Fibroblast of lung (primary cell): ENCODE data around the gene LOXL4. TPM values are rescaled to one million over a fixed set of nuclear protein-coding genes. Genes with fewer than 3 reads are reported as not detected.

ENCODE experiments used
- DNase-seq, 2 donors: peaks; one replicate each; pipeline versions ENCODE4 v3.0.0 to v3.0.0-alpha.2; 2010; ENCODE audit warnings: low read depth in 2 of 2
- H2AFZ ChIP-seq: 2 replicates; pipeline ENCODE4 v1.5.1; 2012; ENCODE audit warnings: low read length, control low read depth, inconsistent platforms
- H3K27ac ChIP-seq: 2 replicates; pipeline ENCODE4 v1.5.1; 2011; ENCODE audit warnings: low read length, control low read depth; ENCODE audit not compliant: insufficient read depth
- H3K27me3 ChIP-seq: 2 replicates; pipeline ENCODE4 v1.5.1; 2011; ENCODE audit warnings: mild to moderate bottlenecking, low read length; ENCODE audit not compliant: control insufficient read depth, insufficient read depth
- H3K36me3 ChIP-seq: 2 replicates; pipeline ENCODE4 v1.5.1; 2011; ENCODE audit warnings: low read length; ENCODE audit not compliant: control insufficient read depth, insufficient read depth
- H3K4me1 ChIP-seq: 2 replicates; pipeline ENCODE4 v1.5.1; 2011; ENCODE audit warnings: low read length; ENCODE audit not compliant: control insufficient read depth, insufficient read depth; ENCODE audit errors: extremely low read depth
- H3K4me2 ChIP-seq: 2 replicates; pipeline ENCODE4 v1.5.1; 2011; ENCODE audit warnings: low read length, control low read depth; ENCODE audit not compliant: insufficient read depth; ENCODE audit errors: extremely low read depth
- H3K4me3 ChIP-seq, 4 experiments: fragments of 200-600 bp in 1 of 4; sonication (generic) in 1 of 4; replicated peaks in 1 of 4; 2 replicates each; pipeline ENCODE4 v1.5.1; 2011 to 2016; ENCODE audit warnings: low read length in 4 of 4, low read depth in 3 of 4, mild to moderate bottlenecking in 3 of 4, control low read depth in 2 of 4, inconsistent platforms in 1 of 4, mixed read lengths in 1 of 4; ENCODE audit not compliant: insufficient read depth in 1 of 4; ENCODE audit errors: control extremely low read depth in 1 of 4
- H3K79me2 ChIP-seq: 2 replicates; pipeline ENCODE4 v1.5.1; 2012; ENCODE audit warnings: mild to moderate bottlenecking, low read length, inconsistent platforms; ENCODE audit not compliant: control insufficient read depth, insufficient read depth
- H3K9ac ChIP-seq: 2 replicates; pipeline ENCODE4 v1.5.1; 2011; ENCODE audit warnings: mild to moderate bottlenecking, low read length, control low read depth; ENCODE audit not compliant: insufficient read depth
- H3K9me3 ChIP-seq: 2 replicates; pipeline ENCODE4 v1.5.1; 2012; ENCODE audit warnings: low read depth, low read length; ENCODE audit not compliant: control insufficient read depth, insufficient read depth
- H4K20me1 ChIP-seq: 2 replicates; pipeline ENCODE4 v1.5.1; 2011; ENCODE audit warnings: low read length; ENCODE audit not compliant: control insufficient read depth, insufficient read depth; ENCODE audit errors: extremely low read depth
- CTCF ChIP-seq, 2 donors: IDR thresholded peaks in 1 of 2; conservative IDR thresholded peaks in 1 of 2; 1 replicate in 1 of 2; 2 replicates in 1 of 2; pipeline ENCODE4 v1.5.1; 2011 to 2012; ENCODE audit warnings: low read length in 2 of 2, control low read depth in 1 of 2, inconsistent platforms in 1 of 2, low read depth in 1 of 2, mild to moderate bottlenecking in 1 of 2
- EZH2 ChIP-seq: IDR thresholded peaks from 2 replicates; pipeline ENCODE4 v1.5.1; 2012; ENCODE audit warnings: low read length, control low read depth, mild to moderate bottlenecking; ENCODE audit errors: missing control alignments
- polyA plus RNA-seq, 2 donors: library from polyadenylated mRNA; depleted of rRNA in 1 of 2; stranded (reverse) in 1 of 2; unstranded in 1 of 2; fragments of >200 nt; gene quantifications; 2 replicates each; pipeline ENCODE4 v1.2.1, GENCODE V29; 2011 to 2012; ENCODE audit warnings: missing spikeins in 1 of 2
- total RNA-seq: library from RNA; depleted of rRNA; stranded (reverse); fragments of >200 nt; gene quantifications from 2 replicates; pipeline ENCODE4 v1.2.1, GENCODE V29; 2014

LOXL4 gene
- total and polyA plus RNA-seq, 2 donors (not counting 1 experiment from before 2014, with no cell fraction given): 73.0 to 75.1 TPM

GRCh38 chr10:98276311-98276710 lies 8.3 kb upstream of the LOXL4 start:
- no peak for DNase-seq
- Histone ChIP-seq H3K4me2 (no peak overlapping the region), H3K27me3 (peaks cover 9% of the 10 kb centered on the region), H3K27ac (no peak overlapping the region), H3K4me1 (no peaks in the 10 kb centered on the region), H3K36me3 (no peaks in the 10 kb centered on the region), H3K9me3 (no peaks in the 10 kb centered on the region), H3K9ac (no peak overlapping the region), H2AFZ (no peak overlapping the region), H4K20me1 (no peaks in the 10 kb centered on the region), H3K4me3 (no peak overlapping the region), H3K79me2 (no peaks in the 10 kb centered on the region)
- no peak for TF ChIP-seq CTCF (conservative IDR thresholded peaks at IDR 0.05 in 1 of 2, IDR thresholded peaks at IDR 0.05 in 1 of 2; ENCODE audit: low read depth in 1 of 2, low read length in 2 of 2)
- TF ChIP-seq EZH2: no peak

GRCh38 chr10:98274562-98274961 lies 6.6 kb upstream of the LOXL4 start:
- TF ChIP-seq CTCF (conservative IDR thresholded peaks at IDR 0.05 in 1 of 2, IDR thresholded peaks at IDR 0.05 in 1 of 2; ENCODE audit: low read depth in 1 of 2, low read length in 2 of 2): no peak
- TF ChIP-seq EZH2: no peak
- Histone ChIP-seq H3K4me2 (no peak overlapping the region), H3K4me3 (no peak overlapping the region), H3K9ac (no peak overlapping the region), H3K9me3 (no peaks in the 10 kb centered on the region), H3K27ac (no peak overlapping the region), H4K20me1 (no peaks in the 10 kb centered on the region), H3K4me1 (peaks cover 8% of the 10 kb centered on the region), H3K79me2 (no peaks in the 10 kb centered on the region), H3K27me3 (peaks cover 9% of the 10 kb centered on the region), H2AFZ (no peak overlapping the region), H3K36me3 (no peaks in the 10 kb centered on the region)
- no peak for DNase-seq

GRCh38 chr10:98273057-98273850 lies 5.3 kb upstream of the LOXL4 start:
- Histone ChIP-seq H3K4me3 (no peak overlapping the region), H3K79me2 (no peaks in the 10 kb centered on the region)

More at GRCh38 chr10:98273057-98273850, 5.3 kb upstream of the LOXL4 start:
- peaks cover 9% of the 10 kb centered on the region for H3K27me3 ChIP-seq
- no peaks in the 10 kb centered on the region for H3K9me3 ChIP-seq
- H3K36me3 ChIP-seq: no peaks in the 10 kb centered on the region
- TF ChIP-seq EZH2: no peak
- TF ChIP-seq CTCF (conservative IDR thresholded peaks at IDR 0.05 in 1 of 2, IDR thresholded peaks at IDR 0.05 in 1 of 2; ENCODE audit: low read depth in 1 of 2, low read length in 2 of 2): no peak
- no peak overlapping the region for H2AFZ ChIP-seq
- no peak overlapping the region for H3K4me2 ChIP-seq
- H3K27ac ChIP-seq: no peak overlapping the region
- no peak for DNase-seq
- no peaks in the 10 kb centered on the region for H4K20me1 ChIP-seq
- no peak overlapping the region for H3K9ac ChIP-seq
- H3K4me1 ChIP-seq: peaks cover 18% of the 10 kb centered on the region
